NCI-H774 (cell line): ENCODE data around the gene PAK4.
"Not testable (repeated sequence)": the region's sequence is repeated elsewhere in the genome, so short reads cannot be mapped to it uniquely, and the experiment has no call there.

ENCODE experiments used
- DNase-seq: peaks from one replicate; lab custom pipeline; 2025; lab: John Stamatoyannopoulos, UW

Gene PAK4

GRCh38 chr19:39130337-39131254, 5.0 kb downstream of the PAK4 start:
- no peak for DNase-seq

GRCh38 chr19:39131255-39131755, 5.7 kb downstream of the PAK4 start:
- no peak for DNase-seq

- no peak for DNase-seq
Observed at GRCh38 chr19:39132344-39132969, 6.9 kb downstream of the PAK4 start.

- no peak for DNase-seq
Observed at GRCh38 chr19:39133431-39134270, 8.1 kb downstream of the PAK4 start.

GRCh38 chr19:39135701-39136100, 10.1 kb downstream of the PAK4 start:
- no peak for DNase-seq

DNA sequence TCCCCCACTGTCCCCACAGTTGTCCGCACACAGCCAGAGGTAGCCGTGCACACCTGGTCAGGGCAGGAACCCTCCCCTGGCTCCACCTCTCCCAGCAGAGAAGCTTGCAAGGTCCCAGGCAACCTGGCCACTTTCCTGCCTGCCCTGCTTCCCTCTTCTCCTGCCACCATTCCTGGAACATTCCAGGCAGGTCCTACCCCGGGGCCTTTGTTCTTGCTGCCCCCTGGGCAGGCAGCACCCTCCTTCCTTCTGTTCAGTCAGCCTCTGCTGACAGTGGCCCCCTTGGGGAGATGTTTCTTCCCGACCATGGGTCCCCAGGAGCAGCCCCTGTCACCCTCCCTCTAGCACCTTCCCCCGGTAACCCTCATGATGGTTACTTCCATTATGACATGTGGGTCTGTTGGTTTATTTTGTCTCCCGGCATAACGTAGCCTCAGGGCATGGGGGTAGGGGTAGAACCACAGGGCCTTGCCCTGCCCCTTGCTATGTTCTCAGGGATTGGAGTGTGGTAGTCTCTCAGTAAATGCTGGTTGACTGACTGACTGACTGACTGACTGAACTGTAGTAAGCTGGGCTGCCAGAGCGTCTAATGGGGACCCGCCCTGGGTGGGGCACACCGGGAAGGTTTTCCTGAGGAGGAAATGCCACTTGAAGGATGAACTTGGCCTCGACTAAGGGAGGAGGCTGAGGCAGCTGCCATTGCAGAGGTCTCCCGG, 10.8 kb downstream of the PAK4 start:
- DNase-seq: no peak

DNA sequence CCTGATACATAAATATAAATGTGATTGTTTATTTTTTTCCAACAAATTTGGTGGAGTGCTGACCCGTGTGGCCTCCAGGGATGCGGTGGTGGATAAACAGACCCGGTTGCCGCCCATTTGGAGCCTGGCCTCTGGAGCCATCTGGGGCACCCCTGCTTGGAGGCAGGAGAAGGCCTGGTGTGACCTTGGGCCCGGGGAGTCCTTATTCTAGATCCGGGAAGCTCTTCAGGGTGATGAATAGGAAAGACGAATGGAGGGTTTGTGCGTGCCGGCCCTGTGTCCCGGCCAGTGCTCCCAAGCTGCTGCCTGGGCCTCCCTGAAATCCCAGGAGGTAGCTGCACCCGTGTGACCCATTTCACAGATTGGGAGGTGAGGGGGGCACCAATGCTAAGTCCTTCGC, 11.5 kb downstream of the PAK4 start:
- no peak for DNase-seq

- no peak for DNase-seq
Observed at GRCh38 chr19:39138221-39139211, 12.9 kb downstream of the PAK4 start.

- no peak for DNase-seq
Observed at GRCh38 chr19:39139305-39139874, 13.8 kb downstream of the PAK4 start.

GRCh38 chr19:39139971-39140453, 14.4 kb downstream of the PAK4 start:
- DNase-seq: no peak

GRCh38 chr19:39140594-39140993, 15.0 kb downstream of the PAK4 start:
- DNase-seq: no peak

DNA sequence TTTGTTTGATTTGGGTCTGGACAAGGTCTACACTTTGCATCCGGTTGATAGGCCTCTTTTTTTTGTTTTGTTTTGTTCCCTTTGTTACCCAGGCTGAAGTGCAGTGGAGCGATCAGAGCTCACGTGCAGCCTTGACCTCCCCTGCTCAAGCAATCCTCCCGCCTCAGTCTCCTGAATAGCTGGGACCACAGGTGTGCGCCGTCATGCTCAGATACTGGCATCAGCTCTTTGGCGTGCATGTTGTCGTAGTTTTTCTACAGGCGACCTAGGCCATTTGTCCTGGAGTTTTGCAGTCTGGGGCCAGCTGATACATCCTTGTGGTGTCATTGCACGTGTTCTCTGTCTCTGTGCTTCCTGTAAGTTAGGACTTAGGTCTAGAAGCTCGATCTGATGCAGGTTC, 16.3 kb downstream of the PAK4 start:
- DNase-seq: no peak

DNA sequence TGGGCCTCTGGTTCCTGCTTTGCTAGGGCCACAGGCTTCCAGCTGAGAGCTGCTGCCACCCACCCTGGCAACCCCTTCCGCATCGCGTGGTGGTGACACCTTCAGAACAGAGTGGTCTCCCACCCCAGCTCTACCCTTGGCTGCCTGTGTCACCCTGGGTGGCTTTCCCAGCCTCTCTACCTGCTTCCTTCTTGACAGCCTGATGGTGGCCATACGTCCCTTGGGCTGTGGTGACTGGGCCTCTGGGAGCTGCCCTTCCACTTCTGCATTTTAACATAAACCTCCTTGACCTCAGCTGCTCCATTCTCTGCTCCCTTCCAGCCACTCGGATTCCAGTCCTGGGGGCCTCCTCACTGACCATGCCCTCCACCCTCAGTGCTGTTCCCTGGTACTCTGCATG, 17.0 kb downstream of the PAK4 start:
- no peak for DNase-seq

DNA sequence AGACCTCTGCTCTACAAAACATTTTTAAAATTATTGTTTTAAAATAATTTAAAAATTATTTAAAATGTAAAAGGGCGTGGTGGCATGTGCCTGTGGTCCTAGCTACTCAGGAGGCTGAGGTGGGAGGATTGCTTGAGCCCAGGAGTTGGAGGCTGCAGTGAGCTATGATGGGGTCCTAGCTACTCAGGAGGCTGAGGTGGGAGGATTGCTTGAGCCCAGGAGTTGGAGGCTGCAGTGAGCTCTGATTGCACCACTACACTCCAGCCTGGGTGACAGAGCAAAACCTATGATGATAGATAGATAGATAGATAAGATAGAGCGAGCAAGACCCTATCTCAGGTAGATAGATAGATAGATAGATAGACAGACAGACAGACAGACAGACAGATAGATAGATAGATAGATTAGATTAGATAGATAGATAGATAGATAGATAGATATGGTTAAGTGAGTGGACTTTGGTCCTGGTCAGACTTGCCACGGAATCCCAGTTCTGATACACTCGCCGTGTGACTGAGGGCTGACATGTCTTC, 18.2 kb downstream of the PAK4 start:
- not testable (repeated sequence) for DNase-seq

DNA sequence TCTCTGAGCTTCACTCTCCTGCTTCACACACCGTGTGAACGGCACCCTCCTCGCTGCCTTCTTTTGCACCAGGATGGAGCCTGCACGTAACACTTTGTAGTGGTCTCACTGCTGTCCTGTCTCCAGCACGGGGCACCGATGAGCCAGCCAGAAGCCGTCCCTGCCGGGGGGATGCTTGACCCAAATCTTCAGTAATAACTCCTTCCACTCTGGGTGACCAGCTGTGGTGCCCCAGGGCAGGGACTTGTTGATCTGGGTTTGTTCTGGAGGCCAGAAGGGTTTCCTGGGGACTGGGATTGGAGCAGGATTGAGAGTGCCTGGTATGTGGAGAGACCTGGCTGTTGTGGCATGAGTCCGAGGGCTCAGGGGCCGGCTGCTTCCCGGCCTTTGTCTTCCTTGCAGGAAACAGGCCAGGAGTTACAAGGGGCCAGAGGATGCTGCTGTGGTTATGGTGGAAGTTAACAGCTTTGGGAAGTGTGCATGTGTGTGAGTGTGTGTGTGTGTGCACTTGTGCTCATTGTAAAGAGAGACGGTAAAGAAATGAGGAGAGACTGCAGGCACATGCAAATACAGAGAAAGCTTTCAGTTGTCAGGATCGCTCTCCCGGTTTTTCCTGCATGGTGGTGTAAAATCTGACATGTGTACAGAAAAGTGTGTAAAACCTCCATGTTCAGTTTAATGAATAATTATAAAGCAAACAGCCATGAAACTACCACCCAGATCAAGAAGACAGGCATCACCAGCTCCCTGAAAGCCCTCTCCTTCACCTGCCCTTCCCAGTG, 18.9 kb downstream of the PAK4 start:
- no peak for DNase-seq

DNA sequence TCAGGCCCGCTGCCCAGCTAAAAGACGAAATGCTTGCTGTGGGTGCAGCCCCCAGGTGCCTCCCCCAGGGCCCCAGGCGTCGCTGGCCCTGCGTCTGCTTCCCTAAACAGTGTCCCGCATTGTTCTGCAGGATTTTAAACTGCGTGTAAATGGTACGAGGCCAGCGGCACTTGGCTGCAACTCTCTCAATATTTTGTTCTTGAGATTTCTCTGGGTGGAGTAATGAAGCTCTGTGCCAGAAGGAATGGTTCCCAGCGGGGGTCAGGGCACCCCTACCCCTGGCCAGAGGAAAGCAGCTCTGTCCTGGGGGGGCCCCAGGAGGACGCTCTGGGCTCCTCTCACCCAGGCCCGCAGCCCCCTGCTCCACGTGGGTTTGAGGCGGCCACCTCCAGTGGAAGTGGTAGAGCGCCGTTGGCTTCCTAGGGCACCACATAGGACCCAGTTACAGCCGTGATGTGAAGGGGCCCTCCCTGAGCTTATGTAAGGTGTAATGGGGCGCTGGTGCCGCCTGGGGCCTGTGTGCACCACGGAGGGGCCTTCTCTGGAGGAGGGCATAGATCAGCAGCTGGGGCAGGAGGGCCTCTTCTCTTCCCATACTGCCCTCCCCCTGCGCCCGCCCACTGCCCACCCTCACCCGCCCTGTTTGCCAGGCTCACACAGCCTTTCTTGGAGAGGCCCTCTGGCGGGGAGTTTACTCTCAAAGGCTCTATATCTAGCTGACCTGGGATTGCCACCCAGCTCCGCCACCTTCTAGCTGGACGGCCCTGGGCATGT, 19.8 kb downstream of the PAK4 start:
- DNase-seq: no peak

GRCh38 chr19:39146091-39146490, 20.5 kb downstream of the PAK4 start:
- DNase-seq: no peak
